Neural progenitor cell (in vitro differentiated cells): ENCODE data around the gene U2AF2. TPM values are rescaled to one million over a fixed set of nuclear protein-coding genes. Genes with fewer than 3 reads are reported as not detected.

Experiments
- DNase-seq: peaks from one replicate; pipeline ENCODE4 v3.0.0-alpha.2; 2016; ENCODE audit warnings: low spot score
- H2AFZ ChIP-seq: fragments of 200-600 bp; sonication (generic); replicated peaks from 2 replicates; pipeline ENCODE4 v1.6.1; 2016; ENCODE audit warnings: antibody characterized with exemption
- H3F3A ChIP-seq: fragments of 200-600 bp; sonication (generic); 2 replicates; pipeline ENCODE4 v1.6.1; 2016; ENCODE audit warnings: antibody characterized with exemption, low read depth
- H3K27ac ChIP-seq: fragments of 200-600 bp; sonication (generic); 2 replicates; pipeline ENCODE4 v1.5.1; 2016; ENCODE audit warnings: mild to moderate bottlenecking
- H3K27me3 ChIP-seq: fragments of 200-600 bp; sonication (generic); 2 replicates; pipeline ENCODE4 v1.6.1; 2016; ENCODE audit warnings: mild to moderate bottlenecking, moderate library complexity
- H3K36me3 ChIP-seq: fragments of 200-600 bp; sonication (generic); 2 replicates; pipeline ENCODE4 v1.5.1; 2016
- H3K4me1 ChIP-seq: fragments of 200-600 bp; sonication (generic); 2 replicates; pipeline ENCODE4 v1.6.1; 2016; ENCODE audit warnings: mixed run types
- H3K4me2 ChIP-seq: fragments of 200-600 bp; sonication (generic); 2 replicates; pipeline ENCODE4 v1.6.1; 2016
- H3K4me3 ChIP-seq: fragments of 200-600 bp; sonication (generic); 2 replicates; pipeline ENCODE4 v1.5.1; 2016
- H3K79me2 ChIP-seq: fragments of 200-600 bp; sonication (generic); 2 replicates; pipeline ENCODE4 v1.6.1; 2016; ENCODE audit warnings: low read depth
- H3K9ac ChIP-seq: fragments of 200-600 bp; sonication (generic); 2 replicates; pipeline ENCODE4 v1.6.1; 2016
- H3K9me3 ChIP-seq: fragments of 200-600 bp; sonication (generic); 2 replicates; pipeline ENCODE4 v1.5.1; 2016; ENCODE audit warnings: low read depth
- H4K20me1 ChIP-seq: fragments of 200-600 bp; sonication (generic); 2 replicates; pipeline ENCODE4 v1.6.1; 2016; ENCODE audit warnings: low read depth
- H3K27ac Mint-ChIP-seq: 3 replicates; pipeline ENCODE4 v1.8.0; 2021; ENCODE audit warnings: mixed read lengths
- H3K27me3 Mint-ChIP-seq: 2 replicates; pipeline ENCODE4 v1.8.0; 2022; ENCODE audit warnings: low read depth, mild to moderate bottlenecking, inconsistent platforms, moderate library complexity, mixed read lengths; ENCODE audit not compliant: insufficient read depth
- H3K36me3 Mint-ChIP-seq: 3 replicates; pipeline ENCODE4 v1.8.0; 2021; ENCODE audit warnings: mixed read lengths
- H3K4me1 Mint-ChIP-seq: 3 replicates; pipeline ENCODE4 v1.8.0; 2021; ENCODE audit warnings: mixed read lengths
- H3K4me3 Mint-ChIP-seq: 3 replicates; pipeline ENCODE4 v1.8.0; 2021; ENCODE audit warnings: mild to moderate bottlenecking, moderate library complexity, mixed read lengths
- H3K9me3 Mint-ChIP-seq: 3 replicates; pipeline ENCODE4 v1.8.0; 2020; ENCODE audit warnings: mixed read lengths
- EZH2 ChIP-seq: fragments of 200-600 bp; sonication (generic); IDR thresholded peaks from 2 replicates; pipeline ENCODE4 v1.6.1; 2017; ENCODE audit warnings: antibody characterized with exemption, mild to moderate bottlenecking, moderate library complexity
- EZH2phosphoT487 ChIP-seq: fragments of 200-600 bp; sonication (generic); IDR thresholded peaks from 2 replicates; pipeline ENCODE4 v1.6.1; 2017; ENCODE audit warnings: antibody characterized with exemption
- total RNA-seq: library from RNA; depleted of rRNA; stranded (reverse); fragments of >200 nt; gene quantifications from 2 replicates; pipeline ENCODE4 v1.2.3, GENCODE V29; 2015; ENCODE audit warnings: low replicate concordance
- TF ChIP-seq, protein P1 (sequence below): fragments of 200-600 bp; sonication (generic); IDR thresholded peaks from 2 replicates; pipeline ENCODE4 v1.5.1; 2017; ENCODE audit warnings: antibody characterized with exemption, mild to moderate bottlenecking

Gene U2AF2
- total RNA-seq, 1 donor from 2014 or later, result 124 TPM

- H3K4me1 Mint-ChIP-seq, result peaks cover 21% of the 10 kb centered on the region
- TF ChIP-seq EZH2 (no peak), EZH2phosphoT487 (no peak)
- TF ChIP-seq, protein P1, sequence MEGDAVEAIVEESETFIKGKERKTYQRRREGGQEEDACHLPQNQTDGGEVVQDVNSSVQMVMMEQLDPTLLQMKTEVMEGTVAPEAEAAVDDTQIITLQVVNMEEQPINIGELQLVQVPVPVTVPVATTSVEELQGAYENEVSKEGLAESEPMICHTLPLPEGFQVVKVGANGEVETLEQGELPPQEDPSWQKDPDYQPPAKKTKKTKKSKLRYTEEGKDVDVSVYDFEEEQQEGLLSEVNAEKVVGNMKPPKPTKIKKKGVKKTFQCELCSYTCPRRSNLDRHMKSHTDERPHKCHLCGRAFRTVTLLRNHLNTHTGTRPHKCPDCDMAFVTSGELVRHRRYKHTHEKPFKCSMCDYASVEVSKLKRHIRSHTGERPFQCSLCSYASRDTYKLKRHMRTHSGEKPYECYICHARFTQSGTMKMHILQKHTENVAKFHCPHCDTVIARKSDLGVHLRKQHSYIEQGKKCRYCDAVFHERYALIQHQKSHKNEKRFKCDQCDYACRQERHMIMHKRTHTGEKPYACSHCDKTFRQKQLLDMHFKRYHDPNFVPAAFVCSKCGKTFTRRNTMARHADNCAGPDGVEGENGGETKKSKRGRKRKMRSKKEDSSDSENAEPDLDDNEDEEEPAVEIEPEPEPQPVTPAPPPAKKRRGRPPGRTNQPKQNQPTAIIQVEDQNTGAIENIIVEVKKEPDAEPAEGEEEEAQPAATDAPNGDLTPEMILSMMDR, result no peak
- no peak overlapping the region for H3K4me3 Mint-ChIP-seq
- Histone ChIP-seq H3K27ac (no peak overlapping the region), H3K4me1 (no peaks in the 10 kb centered on the region), H3K9me3 (no peaks in the 10 kb centered on the region), H3K36me3 (no peaks in the 10 kb centered on the region), H3F3A (peaks cover 17% of the 10 kb centered on the region), H3K27me3 (no peaks in the 10 kb centered on the region), H3K4me2 (no peak overlapping the region), H3K4me3 (no peak overlapping the region), H4K20me1 (peaks cover 12% of the 10 kb centered on the region), H3K9ac (no peak overlapping the region), H2AFZ (no peak overlapping the region), H3K79me2 (peaks cover 12% of the 10 kb centered on the region)
- H3K27ac Mint-ChIP-seq, result no peak overlapping the region
- H3K9me3 Mint-ChIP-seq, result no peaks in the 10 kb centered on the region
- H3K27me3 Mint-ChIP-seq, result peaks cover 7% of the 10 kb centered on the region
- no peak for DNase-seq
- H3K36me3 Mint-ChIP-seq, result peaks cover 18% of the 10 kb centered on the region
Observed at GRCh38 chr19:55619286-55619685, 35.5 kb upstream of the U2AF2 start.

DNA sequence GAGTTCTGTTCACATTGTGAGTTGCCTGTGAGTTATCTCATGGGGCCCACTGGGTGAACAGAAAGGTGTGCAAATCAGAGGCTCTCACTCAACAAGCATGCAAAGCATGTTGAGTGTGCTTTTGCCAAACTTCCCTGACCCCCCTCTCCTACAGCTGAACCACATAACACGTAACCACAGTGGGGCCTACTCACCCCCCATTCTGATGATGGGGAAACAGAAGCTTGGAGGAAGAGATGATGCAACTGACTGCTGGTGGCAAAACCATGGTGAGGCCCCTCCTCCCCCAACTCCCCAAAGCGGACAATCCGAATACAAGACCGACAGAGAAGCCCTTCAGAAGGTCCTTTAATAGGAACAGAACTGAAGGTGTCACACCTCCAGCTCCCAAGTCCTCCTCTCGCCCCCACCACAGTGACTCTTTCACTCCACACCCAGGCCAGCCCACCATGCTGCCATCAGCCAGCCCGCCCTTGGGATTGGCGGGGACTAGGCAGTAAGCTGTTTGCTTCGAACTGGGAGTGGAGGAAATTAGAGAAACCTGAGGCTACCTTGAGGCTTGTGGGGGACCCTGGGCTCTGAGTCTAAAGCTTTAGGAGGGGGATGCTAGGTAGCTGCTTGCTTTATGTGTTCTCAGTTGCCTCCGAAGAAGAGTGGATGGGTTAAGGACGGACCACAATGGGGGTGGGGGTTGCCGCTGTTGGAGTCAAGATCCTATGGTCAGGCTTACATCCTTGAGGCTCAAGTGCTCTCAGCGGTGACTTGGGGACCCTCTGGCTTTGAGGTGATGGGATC, 34.2 kb upstream of the U2AF2 start:
- H3K4me3 Mint-ChIP-seq, result peak overlapping the region; percentile 59
- H3K27me3 ChIP-seq, result no peaks in the 10 kb centered on the region
- no peaks in the 10 kb centered on the region for H3K36me3 ChIP-seq
- H3K27ac ChIP-seq, result no peak overlapping the region
- H3K9me3 ChIP-seq, result no peaks in the 10 kb centered on the region
- H2AFZ ChIP-seq, result no peak overlapping the region
- H3K79me2 ChIP-seq, result peaks cover 12% of the 10 kb centered on the region
- H3K4me1 Mint-ChIP-seq, result peaks cover 28% of the 10 kb centered on the region
- no peak for DNase-seq
- peak overlapping the region; percentile 72 for H3K27ac Mint-ChIP-seq
- no peaks in the 10 kb centered on the region for H3K9me3 Mint-ChIP-seq
- peaks cover 26% of the 10 kb centered on the region for H3F3A ChIP-seq
- TF ChIP-seq, protein P1, result no peak
- TF ChIP-seq EZH2, result no peak
- no peak for TF ChIP-seq EZH2phosphoT487
- peaks cover 5% of the 10 kb centered on the region for H3K4me1 ChIP-seq
- peaks cover 7% of the 10 kb centered on the region for H3K27me3 Mint-ChIP-seq
- H3K9ac ChIP-seq, result no peak overlapping the region
- H4K20me1 ChIP-seq, result peaks cover 12% of the 10 kb centered on the region
- peaks cover 18% of the 10 kb centered on the region for H3K36me3 Mint-ChIP-seq
- no peak overlapping the region for H3K4me2 ChIP-seq
- no peak overlapping the region for H3K4me3 ChIP-seq

DNA sequence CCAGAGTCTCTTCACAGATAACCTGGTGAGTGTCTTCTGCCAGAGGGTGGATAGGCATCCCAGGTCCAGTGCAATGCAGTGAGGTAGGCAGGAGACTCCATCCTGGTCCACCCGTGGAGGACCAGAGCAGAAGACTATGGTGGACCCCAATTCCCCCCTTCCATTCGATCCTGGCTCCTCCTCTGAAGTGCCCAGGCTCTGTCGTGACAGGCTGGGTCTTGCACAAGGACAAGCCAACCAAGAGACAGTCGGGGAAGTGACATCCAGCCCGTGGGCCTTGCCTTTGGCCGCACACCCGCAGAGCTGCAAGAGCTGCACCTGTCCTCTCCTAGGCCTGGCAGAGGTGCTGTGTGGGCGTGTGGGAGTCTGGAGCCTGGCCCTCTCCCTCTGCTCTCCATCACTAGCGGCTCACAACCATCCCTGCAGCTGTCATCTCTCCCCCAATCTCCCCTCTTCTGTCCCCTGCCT, 33.6 kb upstream of the U2AF2 start:
- Mint-ChIP-seq H3K27me3 (peaks cover 7% of the 10 kb centered on the region), H3K4me3 (no peak overlapping the region), H3K36me3 (peaks cover 18% of the 10 kb centered on the region), H3K9me3 (no peaks in the 10 kb centered on the region), H3K4me1 (peaks cover 28% of the 10 kb centered on the region), H3K27ac (no peak overlapping the region)
- Histone ChIP-seq H3K9me3 (no peaks in the 10 kb centered on the region), H3K9ac (no peak overlapping the region), H3K4me2 (no peak overlapping the region), H2AFZ (no peak overlapping the region), H3K4me3 (no peak overlapping the region), H4K20me1 (peaks cover 12% of the 10 kb centered on the region), H3K4me1 (peaks cover 5% of the 10 kb centered on the region), H3F3A (peaks cover 26% of the 10 kb centered on the region), H3K79me2 (peaks cover 12% of the 10 kb centered on the region), H3K27me3 (no peaks in the 10 kb centered on the region), H3K27ac (no peak overlapping the region), H3K36me3 (no peaks in the 10 kb centered on the region)
- DNase-seq, result no peak
- TF ChIP-seq EZH2phosphoT487, result no peak
- TF ChIP-seq EZH2, result no peak
- TF ChIP-seq, protein P1, result no peak
